Activated naive CD4-positive, alpha-beta T cell (primary cell): ENCODE data around the gene HS3ST6.
"Not testable (repeated sequence)": the region's sequence is repeated elsewhere in the genome, so short reads cannot be mapped to it uniquely, and the experiment has no call there.

ENCODE experiments used
- DNase-seq, 4 experiments: peaks; one replicate each; lab custom pipeline; 2025; lab: John Stamatoyannopoulos, UW

HS3ST6 gene

GRCh38 chr16:1877089-1877488 lies 41.1 kb downstream of the HS3ST6 start:
- no peak for DNase-seq

GRCh38 chr16:1876468-1876867 lies 41.7 kb downstream of the HS3ST6 start:
- DNase-seq = no peak

- DNase-seq = not testable (repeated sequence)
Observed at GRCh38 chr16:1876066-1876465, 42.1 kb downstream of the HS3ST6 start.

GRCh38 chr16:1874854-1875253 lies 43.4 kb downstream of the HS3ST6 start:
- DNase-seq = no peak

- DNase-seq = peak in 2 of 4 experiments; percentile 26 to 42
Observed at GRCh38 chr16:1871974-1872635, 46.1 kb downstream of the HS3ST6 start, which contains the start of gene MEIOB. MEIOB (minus strand) TSS chr16:1872164; CDS start chr16:1868175, 3,989 bp downstream.

- no peak for DNase-seq
Observed at GRCh38 chr16:1870365-1871082, 47.7 kb downstream of the HS3ST6 start.

GRCh38 chr16:1865902-1866690 lies 52.1 kb downstream of the HS3ST6 start:
- DNase-seq = no peak

GRCh38 chr16:1863681-1864460 lies 54.3 kb downstream of the HS3ST6 start:
- no peak for DNase-seq

GRCh38 chr16:1862394-1862793 lies 55.8 kb downstream of the HS3ST6 start:
- DNase-seq = no peak

GRCh38 chr16:1861730-1862129 lies 56.5 kb downstream of the HS3ST6 start:
- DNase-seq = no peak
